Measurements from ENCODE around the gene KCNAB1. TPM values are rescaled to one million over a fixed set of nuclear protein-coding genes. Genes with fewer than 3 reads are reported as not detected.

The KCNAB1 gene
- total RNA-seq, 1 experiment from 2014 or later: 1.0 TPM

DNA sequence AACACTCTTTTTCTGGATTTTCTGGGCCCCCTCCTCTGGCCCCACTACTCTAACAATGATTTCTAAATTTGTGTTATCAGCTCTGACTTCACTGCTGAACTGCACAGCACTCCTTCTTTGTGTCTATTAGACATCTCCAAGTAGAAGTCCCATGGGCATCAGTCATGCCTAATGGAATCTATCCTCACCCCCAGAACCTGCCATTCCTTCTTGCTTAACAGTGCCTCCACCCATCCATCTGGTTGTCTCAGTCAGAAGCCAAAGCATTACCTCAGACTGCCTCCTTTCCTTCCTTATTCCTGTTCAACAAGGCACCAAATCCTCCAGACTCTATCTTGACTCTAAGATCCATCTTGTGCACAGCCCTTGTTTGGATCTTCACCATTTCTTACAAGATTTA is 398.3 kb downstream of the KCNAB1 start:
- ChIA-PET CTCF (interaction anchor here (1.2 to 1.5 kb wide), 2 partner anchors 9 to 12 kb away, joined by 3 to 4 read pairs (median 3); no protein-coding TSS in a partner anchor), POLR2A (no interaction called here)
- DNase-seq (ENCODE audit: low spot score) (no peak), ATAC-seq (no peak)
- H3K27me3 Mint-ChIP-seq (ENCODE audit: low read depth): no peaks in the 10 kb centered on the region
- H3K9me3 Mint-ChIP-seq: no peaks in the 10 kb centered on the region
- TF ChIP-seq ZNF138 (CRISPR knock-in tag; conservative IDR thresholded peaks at IDR 0.05) (no peak), RELA (CRISPR knock-in tag; IDR thresholded peaks at IDR 0.05; ENCODE audit: borderline replicate concordance) (no peak), ATF6 (CRISPR knock-in tag; IDR thresholded peaks at IDR 0.05) (no peak), ZNF512 (CRISPR knock-in tag; IDR thresholded peaks at IDR 0.05; ENCODE audit: borderline replicate concordance) (no peak), ETV6 (CRISPR knock-in tag; IDR thresholded peaks at IDR 0.05) (no peak)
- no peak overlapping the region for H3K27ac Mint-ChIP-seq
- H3K4me1 Mint-ChIP-seq: peaks cover 27% of the 10 kb centered on the region
- H3K36me3 Mint-ChIP-seq: no peaks in the 10 kb centered on the region
- no peak overlapping the region for H3K4me3 Mint-ChIP-seq

DNA sequence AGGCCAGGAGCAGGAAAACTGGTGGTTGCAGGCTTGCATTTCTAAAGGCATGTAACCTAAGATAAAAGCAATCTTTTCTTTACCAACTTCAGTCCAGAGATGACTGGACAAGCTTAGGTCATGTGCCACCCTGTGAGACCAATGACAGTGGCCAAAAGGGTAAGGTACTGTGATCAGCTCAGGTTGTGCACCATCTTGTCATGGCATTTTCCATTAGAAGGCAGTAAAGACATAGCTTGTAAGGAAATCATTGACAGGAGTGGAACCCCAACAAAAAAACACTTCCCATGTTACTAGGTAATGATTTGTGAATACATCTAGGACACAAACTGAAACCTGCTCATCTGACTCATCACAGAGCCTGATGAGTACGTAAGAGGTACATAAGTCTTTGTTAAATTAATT is 399.4 kb downstream of the KCNAB1 start:
- POLR2A ChIA-PET: no interaction called here
- H3K27me3 Mint-ChIP-seq (ENCODE audit: low read depth): no peaks in the 10 kb centered on the region
- no peak overlapping the region for H3K27ac Mint-ChIP-seq
- no peaks in the 10 kb centered on the region for H3K36me3 Mint-ChIP-seq
- H3K4me3 Mint-ChIP-seq: no peak overlapping the region
- CTCF ChIA-PET: interaction anchor here (1.3 to 1.5 kb wide), 2 partner anchors 10 to 11 kb away, joined by 3 read pairs; no protein-coding TSS in a partner anchor
- no peaks in the 10 kb centered on the region for H3K9me3 Mint-ChIP-seq
- TF ChIP-seq, protein P1, sequence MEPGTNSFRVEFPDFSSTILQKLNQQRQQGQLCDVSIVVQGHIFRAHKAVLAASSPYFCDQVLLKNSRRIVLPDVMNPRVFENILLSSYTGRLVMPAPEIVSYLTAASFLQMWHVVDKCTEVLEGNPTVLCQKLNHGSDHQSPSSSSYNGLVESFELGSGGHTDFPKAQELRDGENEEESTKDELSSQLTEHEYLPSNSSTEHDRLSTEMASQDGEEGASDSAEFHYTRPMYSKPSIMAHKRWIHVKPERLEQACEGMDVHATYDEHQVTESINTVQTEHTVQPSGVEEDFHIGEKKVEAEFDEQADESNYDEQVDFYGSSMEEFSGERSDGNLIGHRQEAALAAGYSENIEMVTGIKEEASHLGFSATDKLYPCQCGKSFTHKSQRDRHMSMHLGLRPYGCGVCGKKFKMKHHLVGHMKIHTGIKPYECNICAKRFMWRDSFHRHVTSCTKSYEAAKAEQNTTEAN (CRISPR knock-in tag; IDR thresholded peaks at IDR 0.05): no peak
- TF ChIP-seq RORB (CRISPR knock-in tag; IDR thresholded peaks at IDR 0.05) (no peak), HMGA2 (CRISPR knock-in tag; IDR thresholded peaks at IDR 0.05) (no peak), SMAD3 (CRISPR knock-in tag; IDR thresholded peaks at IDR 0.05; ENCODE audit: borderline replicate concordance) (no peak), OVOL2 (CRISPR knock-in tag; IDR thresholded peaks at IDR 0.05; ENCODE audit: borderline replicate concordance) (no peak)
- DNase-seq (ENCODE audit: low spot score): no peak
- no peak for ATAC-seq
- H3K4me1 Mint-ChIP-seq: peaks cover 20% of the 10 kb centered on the region

- ATAC-seq (no peak), DNase-seq (ENCODE audit: low spot score) (no peak)
- Mint-ChIP-seq H3K27ac (no peak overlapping the region), H3K9me3 (no peaks in the 10 kb centered on the region), H3K4me3 (no peak overlapping the region), H3K27me3 (ENCODE audit: low read depth) (no peaks in the 10 kb centered on the region), H3K4me1 (peaks cover 5% of the 10 kb centered on the region), H3K36me3 (no peaks in the 10 kb centered on the region)
- POLR2A ChIA-PET: no interaction called here
- TF ChIP-seq FOXP1 (CRISPR knock-in tag; IDR thresholded peaks at IDR 0.05; ENCODE audit: borderline replicate concordance) (no peak), ATF6 (CRISPR knock-in tag; IDR thresholded peaks at IDR 0.05) (no peak)
- CTCF ChIA-PET: no interaction called here
Measured at GRCh38 chr3:156522673-156523072, 402.3 kb downstream of the KCNAB1 start.

DNA sequence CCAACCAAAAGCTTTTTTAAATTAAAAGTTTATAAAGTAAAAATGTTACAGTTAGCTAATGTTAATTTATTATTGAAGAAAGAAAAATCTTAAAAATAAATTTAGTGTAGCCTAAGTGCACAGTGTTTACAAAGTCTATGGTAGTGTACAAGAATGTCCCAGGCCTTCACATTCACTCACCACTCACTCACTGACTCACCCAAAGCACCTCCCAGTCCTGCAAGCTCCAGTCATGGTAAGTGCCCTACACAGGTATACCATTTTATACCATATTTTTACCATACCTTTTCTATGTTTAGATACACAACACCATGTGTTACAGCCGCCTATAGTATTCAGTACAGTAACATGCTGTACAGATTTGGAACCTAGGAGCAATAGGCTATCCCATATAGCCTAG is 405.4 kb downstream of the KCNAB1 start:
- H3K27me3 Mint-ChIP-seq (ENCODE audit: low read depth): no peaks in the 10 kb centered on the region
- no peak overlapping the region for H3K4me3 Mint-ChIP-seq
- ATAC-seq (no peak), DNase-seq (ENCODE audit: low spot score) (no peak)
- CTCF ChIA-PET: interaction anchor here (1.0 to 1.2 kb wide), 3 partner anchors 16 to 352 kb away, joined by 3 to 4 read pairs (median 3); no protein-coding TSS in a partner anchor
- H3K4me1 Mint-ChIP-seq: peaks cover 8% of the 10 kb centered on the region
- POLR2A ChIA-PET: no interaction called here
- no peak for TF ChIP-seq SMAD4 (CRISPR knock-in tag; IDR thresholded peaks at IDR 0.05)
- no peak for TF ChIP-seq ETV6 (CRISPR knock-in tag; IDR thresholded peaks at IDR 0.05)
- TF ChIP-seq IRF1 (CRISPR knock-in tag; IDR thresholded peaks at IDR 0.05): no peak
- no peak for TF ChIP-seq CREM (CRISPR knock-in tag; IDR thresholded peaks at IDR 0.05)
- TF ChIP-seq, protein P2, sequence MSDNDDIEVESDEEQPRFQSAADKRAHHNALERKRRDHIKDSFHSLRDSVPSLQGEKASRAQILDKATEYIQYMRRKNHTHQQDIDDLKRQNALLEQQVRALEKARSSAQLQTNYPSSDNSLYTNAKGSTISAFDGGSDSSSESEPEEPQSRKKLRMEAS (CRISPR knock-in tag; IDR thresholded peaks at IDR 0.05): no peak
- TF ChIP-seq CBFB (CRISPR knock-in tag; IDR thresholded peaks at IDR 0.05; ENCODE audit: low read depth): no peak
- H3K27ac Mint-ChIP-seq: no peak overlapping the region
- H3K36me3 Mint-ChIP-seq: no peaks in the 10 kb centered on the region
- H3K9me3 Mint-ChIP-seq: no peaks in the 10 kb centered on the region

Data from WTC11 (cell line).